ENCODE results near the gene COMMD7.

Gene COMMD7

DNA sequence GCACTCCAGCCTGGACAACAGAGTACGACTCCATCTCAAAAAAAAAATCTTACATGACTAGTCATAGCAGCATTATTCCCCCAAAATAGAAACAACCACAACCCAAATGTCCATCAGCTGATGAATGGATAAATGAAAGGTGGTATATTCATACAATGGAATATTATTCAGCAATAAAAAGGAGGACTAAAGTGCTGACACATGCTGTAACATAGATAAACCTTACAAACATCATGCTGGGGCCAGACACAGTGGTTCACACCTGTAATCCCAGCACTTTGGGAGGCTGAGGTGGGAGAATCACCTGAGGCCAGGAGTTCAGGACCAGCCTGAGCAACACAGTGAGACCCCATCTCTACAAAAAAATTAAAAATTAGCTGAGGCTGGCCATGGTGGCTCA lies 86.4 kb downstream of the COMMD7 start:
- peaks cover 6% of the 10 kb centered on the region for H3K4me1 Mint-ChIP-seq (ENCODE audit: low read depth)
- no peaks in the 10 kb centered on the region for H3K9me3 Mint-ChIP-seq (ENCODE audit: low read depth)
- H3K36me3 Mint-ChIP-seq, result no peaks in the 10 kb centered on the region
- no peak overlapping the region for H3K4me3 Mint-ChIP-seq
- no peaks in the 10 kb centered on the region for H3K27me3 Mint-ChIP-seq
- no peak overlapping the region for H3K27ac Mint-ChIP-seq

DNA sequence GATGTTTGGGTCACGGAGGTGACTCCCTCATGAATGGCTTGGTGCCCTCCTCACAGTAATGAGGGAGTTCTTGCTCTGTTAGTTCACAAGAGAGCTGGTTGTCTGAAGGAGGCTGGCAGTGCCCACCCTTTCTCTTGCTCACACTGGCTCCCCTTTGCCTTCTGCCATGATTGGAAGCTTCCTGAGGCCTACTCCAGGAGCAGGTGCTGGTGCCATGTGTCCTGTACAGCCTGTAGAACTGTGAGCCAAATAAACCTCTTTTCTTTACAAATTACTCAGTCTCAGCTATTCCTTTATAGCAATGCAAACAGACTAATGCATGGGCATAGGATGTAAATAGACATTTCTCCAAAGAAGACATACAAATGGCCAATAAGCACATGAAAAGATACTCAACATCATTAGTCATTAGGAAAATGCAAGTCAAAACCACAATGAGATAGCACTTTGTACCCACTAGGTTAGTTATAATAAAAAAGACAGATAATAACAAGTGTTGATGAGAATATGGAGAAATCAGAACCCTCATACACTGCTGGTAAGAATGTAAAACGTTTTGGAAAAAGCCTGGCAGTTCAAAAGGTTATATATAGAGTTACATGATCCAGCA lies 87.3 kb downstream of the COMMD7 start:
- Mint-ChIP-seq H3K27ac (no peak overlapping the region), H3K4me1 (ENCODE audit: low read depth) (peaks cover 11% of the 10 kb centered on the region)

DNA sequence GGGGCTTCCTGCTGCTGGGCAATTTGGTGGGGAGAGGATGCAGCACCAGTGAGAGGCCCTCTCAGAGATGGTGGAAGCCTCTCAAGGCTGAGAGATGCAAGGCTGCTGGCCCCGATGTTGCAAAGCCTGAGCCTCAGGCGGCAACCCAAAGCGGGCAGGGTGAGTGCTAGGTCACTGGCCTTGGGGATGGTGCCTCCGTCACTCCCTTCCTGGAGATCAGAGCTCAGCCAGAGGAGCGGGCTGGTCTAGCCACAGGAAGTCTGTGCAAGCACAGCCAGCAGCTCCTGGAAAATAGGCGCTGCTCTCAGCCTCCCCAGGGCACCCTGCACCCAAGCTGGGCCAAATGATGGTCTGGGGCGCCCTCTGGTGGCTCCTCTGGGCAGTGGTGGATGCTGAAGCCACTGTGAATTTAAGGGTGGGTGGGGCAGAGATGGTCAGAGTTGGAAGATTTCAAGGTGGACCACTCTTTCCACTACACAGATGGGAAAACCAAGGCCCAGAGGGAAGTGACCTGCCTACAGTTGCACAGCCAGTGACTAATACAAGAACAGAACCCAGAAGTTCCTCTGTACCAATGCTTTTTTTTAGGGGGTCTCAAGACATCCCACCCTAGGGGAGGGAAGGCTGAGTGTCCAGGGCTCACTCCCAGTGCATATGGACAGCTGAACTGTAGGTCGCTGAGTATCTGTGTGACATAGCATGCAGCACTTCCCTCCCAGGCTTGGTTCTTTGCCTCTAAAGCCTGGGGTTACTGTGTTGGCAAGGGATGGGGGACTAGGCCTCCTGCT lies 90.3 kb downstream of the COMMD7 start:
- H3K27me3 Mint-ChIP-seq, result no peaks in the 10 kb centered on the region
- no peaks in the 10 kb centered on the region for H3K9me3 Mint-ChIP-seq (ENCODE audit: low read depth)
- no peaks in the 10 kb centered on the region for H3K36me3 Mint-ChIP-seq
- H3K4me3 Mint-ChIP-seq, result no peak overlapping the region
- peaks cover 11% of the 10 kb centered on the region for H3K4me1 Mint-ChIP-seq (ENCODE audit: low read depth)
- H3K27ac Mint-ChIP-seq, result no peak overlapping the region

More for the DNA sequence above, 87.3 kb downstream of the COMMD7 start:
- Mint-ChIP-seq H3K27me3 (no peaks in the 10 kb centered on the region), H3K36me3 (no peaks in the 10 kb centered on the region), H3K4me3 (no peak overlapping the region), H3K9me3 (ENCODE audit: low read depth) (no peaks in the 10 kb centered on the region)
